GM21360 (cell line): ENCODE results near the gene ACSM2A.
"Not testable (repeated sequence)": the region's sequence is repeated elsewhere in the genome, so short reads cannot be mapped to it uniquely, and the experiment has no call there.

Source experiments
- ATAC-seq: cut with Tn5 transposase; IDR thresholded peaks from one replicate; pipeline ENCODE4 v1.9.1; 2021; ENCODE audit warnings: mild to moderate bottlenecking, moderate library complexity; ENCODE audit not compliant: unreplicated experiment

The ACSM2A gene

DNA sequence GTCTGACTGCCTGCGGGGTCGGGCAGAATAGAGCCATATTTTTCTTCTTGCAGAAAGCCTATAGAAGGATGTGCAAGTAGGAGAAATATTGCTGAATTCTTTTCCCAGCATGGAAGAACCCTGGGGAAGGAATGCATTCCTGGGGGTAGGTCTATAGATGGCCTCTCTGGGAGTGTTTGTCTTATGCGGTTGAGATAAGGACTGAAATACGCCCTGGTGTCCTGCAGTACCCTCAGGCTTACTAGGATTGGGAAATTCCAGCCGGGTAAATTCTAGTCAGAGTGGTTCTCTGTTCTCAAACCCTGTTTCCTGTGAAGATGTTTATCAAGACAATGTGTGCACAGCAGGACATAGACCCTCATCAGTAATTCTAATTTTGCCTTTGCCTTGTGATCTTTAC lies 2.3 kb downstream of the ACSM2A start:
- ATAC-seq = not testable (repeated sequence)

DNA sequence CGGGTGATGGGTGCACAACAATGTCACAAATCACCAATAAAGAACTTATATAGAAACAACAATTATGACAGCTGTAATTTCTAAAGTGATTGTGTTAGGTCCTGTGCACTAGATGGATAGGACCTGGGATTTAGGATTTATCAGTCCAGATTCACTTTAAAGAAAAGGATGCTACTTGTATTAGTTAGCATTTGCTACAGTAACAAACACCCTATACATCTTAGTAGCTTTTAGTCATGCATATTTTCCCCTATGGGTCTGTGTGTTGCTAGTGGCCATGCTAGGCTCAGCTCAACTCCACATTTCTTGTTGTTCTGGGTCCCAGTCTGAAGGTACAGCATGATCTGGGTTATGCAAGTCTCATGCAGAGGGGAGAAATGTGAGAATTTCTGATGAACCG lies 7.9 kb downstream of the ACSM2A start:
- not testable (repeated sequence) for ATAC-seq

DNA sequence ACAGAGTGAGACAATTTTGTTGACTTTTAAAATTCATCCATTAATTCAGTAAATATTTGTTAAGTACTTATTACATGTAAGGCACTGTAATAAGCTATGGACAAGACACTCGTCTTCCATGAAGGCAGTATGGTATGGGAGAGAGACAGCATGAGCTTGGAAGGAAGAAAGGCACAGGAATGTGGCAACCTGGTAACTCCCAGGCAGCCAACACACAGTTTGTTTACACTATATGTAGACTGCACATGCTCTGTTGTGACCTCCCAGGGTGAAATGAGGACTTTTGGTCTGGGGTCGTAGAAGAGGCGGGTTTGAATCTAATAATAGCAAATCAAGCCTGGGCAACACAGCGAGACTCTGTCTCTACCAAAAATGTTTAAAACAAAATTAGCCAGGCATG lies 9.0 kb downstream of the ACSM2A start:
- ATAC-seq = not testable (repeated sequence)

DNA sequence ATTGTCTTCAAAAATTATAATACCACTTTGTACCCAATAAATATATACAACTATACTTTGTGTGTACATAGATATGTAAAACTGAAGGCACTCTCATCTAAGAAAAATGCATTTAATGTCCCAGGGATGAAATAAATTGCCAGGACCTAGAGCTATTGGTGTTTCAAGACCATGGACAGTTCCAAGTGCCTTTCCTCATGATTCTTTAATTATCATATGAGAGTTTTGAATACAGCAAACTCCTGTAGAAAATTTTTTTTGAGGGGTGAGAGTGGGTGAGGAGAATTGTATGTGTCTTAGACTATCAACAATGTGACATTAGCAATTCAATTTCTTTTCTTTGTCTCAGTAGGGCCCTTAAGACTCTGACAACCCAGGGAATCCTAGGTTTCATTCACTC lies 17.6 kb downstream of the ACSM2A start:
- ATAC-seq = not testable (repeated sequence)

DNA sequence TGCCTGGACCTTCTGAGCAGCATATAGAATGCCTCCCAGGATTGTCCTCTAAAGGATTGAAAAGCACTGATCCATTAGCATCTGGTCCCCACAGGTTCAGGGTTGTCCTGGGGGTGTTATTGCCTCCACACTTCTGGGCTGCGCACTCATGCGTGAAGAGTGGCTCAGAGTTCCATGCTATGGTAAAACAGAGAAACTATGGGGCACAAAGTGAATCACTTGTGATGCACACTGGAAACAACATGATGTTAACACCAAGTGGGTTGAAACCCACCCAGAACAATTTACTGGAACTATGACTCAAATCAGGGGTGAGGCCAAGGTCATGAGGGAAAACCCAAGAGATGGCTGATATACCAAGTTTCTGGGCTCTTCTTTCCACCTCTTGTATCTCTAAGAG lies 18.6 kb downstream of the ACSM2A start:
- not testable (repeated sequence) for ATAC-seq

DNA sequence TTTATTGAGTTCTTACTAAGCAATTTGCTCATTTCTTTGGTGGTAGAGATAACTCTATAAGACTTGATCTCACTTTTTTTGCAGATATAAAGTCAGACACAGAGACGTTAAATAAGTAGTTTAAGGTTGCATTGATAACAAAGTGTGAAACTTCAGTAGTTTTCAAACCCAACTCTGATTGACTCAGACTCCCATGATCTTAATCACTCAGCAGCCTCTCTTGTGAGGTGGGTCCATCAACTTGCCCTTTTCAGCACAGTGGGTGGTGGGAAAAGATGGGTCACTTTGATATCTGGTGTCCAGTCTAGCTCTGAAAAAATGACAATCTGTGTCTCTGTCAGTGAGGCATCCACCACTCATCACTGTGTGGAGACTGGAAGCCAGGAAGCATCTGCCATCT lies 19.4 kb downstream of the ACSM2A start:
- ATAC-seq = not testable (repeated sequence)

DNA sequence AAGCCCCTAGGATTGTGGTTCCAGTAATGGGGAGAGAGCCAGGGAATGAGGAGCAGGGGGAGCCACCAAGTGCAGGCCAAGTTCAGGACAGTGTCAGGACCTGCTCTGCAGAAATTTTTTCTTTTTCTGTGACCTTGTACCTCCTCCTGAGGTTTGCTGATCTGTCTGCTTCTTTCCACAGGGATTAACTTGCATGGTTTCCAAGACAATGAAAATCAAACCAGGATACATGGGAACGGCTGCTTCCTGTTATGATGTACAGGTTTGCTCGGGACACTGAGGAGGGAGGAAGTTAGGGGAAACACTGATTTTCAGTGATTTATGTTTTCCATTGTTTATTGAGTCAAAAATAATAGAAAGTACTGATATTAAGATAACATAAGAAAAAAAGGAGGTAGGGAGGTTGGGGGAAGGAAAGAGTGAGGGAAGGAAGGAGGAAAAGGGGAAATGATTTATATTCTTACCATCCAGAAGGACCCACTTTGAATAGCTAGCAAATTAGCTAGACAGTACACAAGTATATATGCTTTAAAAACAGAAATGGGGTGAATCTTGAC lies 25.9 kb downstream of the ACSM2A start:
- not testable (repeated sequence) for ATAC-seq

DNA sequence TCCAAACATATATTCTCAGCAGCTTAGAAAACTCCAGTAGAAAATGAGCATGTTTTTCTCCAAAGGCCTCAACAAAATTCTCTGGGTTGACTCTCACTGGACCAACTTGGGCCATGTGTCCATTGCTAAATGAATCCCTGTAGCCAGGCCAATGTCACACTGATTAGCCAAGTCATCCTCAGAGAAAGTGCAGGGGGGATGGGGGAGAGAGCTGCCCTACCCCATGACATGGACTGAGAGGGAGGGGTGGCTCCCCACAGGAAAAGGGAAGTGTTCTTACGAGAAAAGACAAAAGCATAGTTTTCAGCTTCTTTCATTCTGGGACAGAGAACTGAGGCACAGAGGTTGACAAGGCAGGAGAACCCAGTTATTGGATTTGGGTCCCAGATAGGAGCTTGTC lies 32.7 kb downstream of the ACSM2A start:
- not testable (repeated sequence) for ATAC-seq

DNA sequence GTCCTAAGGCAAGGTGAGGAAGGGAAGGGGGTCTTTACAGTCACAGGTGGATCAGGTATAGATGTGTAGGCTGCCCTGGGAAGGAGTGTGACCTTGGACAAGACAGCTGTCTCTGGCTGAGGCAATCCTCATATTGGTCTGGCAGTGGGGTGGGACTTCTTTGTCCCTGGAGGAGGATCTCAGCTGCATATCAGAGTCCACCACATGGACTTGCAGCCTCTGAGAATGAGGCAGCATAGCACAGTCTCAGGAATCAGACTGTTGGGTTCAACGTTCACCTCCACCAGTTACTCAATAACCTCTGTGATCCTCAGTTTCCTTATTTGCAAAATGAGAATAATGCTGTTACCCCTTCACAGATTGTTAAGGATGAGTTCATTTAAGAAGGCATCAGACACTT lies 33.4 kb downstream of the ACSM2A start:
- no peak for ATAC-seq

DNA sequence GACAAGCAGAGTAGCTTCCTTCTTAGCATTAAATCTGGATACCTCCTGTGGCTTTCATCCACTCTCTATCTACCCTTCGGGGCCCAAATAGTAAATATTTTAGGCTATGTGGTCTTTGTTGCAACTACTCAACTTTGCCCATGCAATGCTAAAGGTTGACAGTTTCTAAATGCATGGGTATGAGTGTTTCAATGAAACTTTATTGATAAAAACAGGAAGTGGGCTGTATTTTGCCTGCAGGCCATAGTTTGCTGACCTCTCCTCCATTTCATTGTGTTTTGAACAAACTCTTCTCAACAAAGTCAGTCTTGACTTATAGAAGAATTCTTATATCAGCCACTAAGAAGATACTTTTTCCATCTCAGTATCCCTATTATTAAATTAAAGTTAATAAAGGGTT lies 34.1 kb downstream of the ACSM2A start:
- no peak for ATAC-seq

DNA sequence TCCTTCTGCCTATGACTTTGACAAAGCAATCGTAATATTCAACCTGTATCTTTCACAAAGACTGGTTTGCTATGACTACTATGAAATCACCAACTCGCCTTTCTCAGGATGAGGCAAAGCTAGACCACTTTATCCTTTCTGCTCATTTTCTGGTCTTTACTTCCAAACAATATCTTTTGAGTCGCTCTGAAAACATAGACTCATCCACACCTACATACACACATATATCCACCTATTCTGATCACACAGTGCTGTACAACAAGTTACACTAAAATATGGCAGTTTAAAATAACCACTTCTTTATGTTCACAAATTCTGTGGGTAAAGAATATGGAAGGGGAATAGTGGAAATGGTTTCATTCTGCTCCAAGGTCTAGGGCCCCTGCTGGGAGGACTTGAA lies 39.7 kb downstream of the ACSM2A start:
- not testable (repeated sequence) for ATAC-seq

DNA sequence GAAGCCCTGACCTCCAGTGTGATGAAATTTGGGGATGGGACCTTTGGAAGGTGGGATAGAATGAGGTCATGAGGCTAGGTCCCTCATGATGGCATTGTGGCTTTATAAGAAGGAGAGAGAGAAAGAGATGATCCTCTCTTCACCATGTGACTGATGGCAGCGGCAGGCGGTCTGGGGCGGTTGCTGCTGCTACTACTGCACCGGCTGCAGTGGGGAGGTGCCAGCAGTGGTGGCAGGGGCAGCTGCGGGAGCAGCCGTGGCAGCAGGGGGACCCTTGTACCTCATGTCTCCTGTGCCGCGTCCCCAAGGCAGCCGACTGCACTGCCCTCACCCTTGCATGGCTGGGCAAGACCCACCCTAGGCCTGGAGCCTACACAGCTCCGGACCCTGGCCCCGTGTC lies 40.1 kb downstream of the ACSM2A start:
- not testable (repeated sequence) for ATAC-seq

DNA sequence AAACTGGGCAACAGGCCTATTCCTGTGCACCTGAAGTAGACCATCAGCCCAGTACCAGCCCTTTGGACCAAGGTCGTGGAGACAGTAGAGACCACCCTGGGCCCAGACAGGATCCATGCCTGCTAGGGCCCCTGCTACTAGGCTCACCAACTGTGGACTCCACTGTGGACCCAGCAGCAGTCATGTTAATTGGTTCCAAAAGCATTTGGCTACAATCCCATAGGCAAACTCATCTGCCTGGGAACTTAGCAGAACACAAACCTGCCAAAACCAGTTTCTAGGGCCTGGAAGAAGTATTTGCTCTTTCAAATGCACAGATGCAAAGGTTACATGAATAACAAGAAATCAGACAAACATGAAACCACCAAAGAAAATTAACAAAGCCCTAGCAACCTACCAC lies 53.1 kb downstream of the ACSM2A start:
- no peak for ATAC-seq

DNA sequence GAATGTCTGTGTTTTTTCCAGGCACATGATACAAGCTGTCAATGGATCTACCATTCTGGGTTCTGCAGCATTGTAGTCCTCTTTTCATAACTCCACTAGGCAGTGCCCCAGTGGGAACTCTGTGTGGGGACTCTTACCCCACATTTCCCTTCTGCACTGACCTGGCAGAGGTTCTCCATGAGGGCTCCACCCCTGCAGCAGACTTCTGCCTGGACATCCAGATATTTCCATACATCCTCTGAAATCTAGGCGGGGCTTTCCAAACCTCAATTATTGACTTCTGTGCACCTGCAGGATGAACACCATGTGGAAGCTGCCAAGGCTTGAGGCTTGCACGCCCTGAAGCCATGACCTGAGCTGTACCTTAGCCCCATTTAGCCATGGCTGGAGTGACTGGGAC lies 56.0 kb downstream of the ACSM2A start:
- no peak for ATAC-seq

DNA sequence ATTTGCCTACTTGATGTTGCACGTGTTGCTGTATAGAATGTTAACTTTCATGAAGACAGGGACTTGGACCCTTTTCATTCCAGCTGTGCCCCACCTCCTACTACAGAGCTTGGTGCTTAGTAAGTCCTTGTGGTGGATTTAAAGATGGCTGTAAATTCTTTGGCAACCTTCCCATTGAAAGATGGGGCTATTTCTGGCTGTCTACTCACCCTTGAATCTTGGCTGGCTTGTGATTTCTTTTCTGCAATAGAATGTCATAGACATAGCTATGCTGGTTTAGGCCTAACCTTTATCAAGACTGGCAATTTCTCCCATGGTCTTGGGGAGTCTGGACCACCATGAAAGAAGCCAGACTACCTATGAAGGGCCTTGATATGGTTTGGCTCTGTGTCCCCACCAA lies 59.0 kb downstream of the ACSM2A start:
- ATAC-seq = no peak

DNA sequence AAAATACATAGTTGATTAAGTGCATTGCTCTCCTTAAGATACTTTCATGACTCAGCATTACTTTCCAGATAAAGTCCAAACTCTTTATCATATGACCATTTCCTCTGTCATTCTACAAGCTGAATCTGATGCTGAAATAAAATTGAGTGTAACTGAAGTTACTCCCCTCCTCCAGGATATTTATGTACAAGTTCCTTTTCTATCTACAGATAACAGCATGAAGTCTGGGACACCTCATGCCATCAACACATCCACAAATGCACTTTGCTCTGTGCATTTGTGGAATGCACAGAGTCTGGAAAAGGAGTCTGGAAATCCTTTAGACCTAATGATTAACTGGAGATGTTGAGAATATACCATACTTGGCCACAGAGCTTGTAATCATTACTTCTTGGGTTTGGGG lies 64.4 kb downstream of the ACSM2A start:
- ATAC-seq = no peak

DNA sequence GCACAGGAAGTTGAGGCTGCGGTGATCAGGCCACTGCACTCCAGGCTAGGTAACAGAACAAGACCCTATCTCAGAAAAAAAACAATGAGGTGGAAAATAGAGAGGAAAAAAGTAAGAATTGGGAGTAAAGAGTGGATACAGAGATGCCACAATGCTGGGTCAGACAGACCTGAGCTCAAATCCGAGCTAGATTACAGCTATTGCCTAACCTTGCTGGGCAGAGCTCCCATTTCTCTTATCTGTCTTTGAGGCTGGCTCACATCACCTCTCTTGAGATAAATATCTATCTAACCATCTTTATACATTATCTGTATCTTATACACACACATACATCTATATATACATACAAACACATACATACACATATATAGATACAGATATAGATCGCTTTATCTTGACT lies 65.8 kb downstream of the ACSM2A start:
- ATAC-seq = no peak

DNA sequence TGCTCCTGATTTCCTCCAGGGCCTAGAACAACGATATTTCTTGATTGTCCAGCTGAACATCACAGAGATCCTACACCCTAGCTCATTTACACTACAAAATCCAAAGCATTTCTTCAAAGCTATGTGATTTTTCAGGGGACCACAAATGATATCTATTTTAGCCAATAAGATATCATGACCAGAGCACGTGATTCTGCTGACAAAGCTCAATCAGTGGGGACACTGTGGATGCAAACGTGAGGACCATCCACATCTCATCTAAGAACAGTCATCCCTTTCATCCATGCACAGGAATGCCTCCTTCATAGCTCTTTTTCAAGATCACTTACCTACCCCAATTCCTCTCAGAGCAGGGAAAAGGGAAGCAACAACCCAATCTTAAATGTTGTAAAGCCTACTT lies 67.9 kb downstream of the ACSM2A start:
- no peak for ATAC-seq

DNA sequence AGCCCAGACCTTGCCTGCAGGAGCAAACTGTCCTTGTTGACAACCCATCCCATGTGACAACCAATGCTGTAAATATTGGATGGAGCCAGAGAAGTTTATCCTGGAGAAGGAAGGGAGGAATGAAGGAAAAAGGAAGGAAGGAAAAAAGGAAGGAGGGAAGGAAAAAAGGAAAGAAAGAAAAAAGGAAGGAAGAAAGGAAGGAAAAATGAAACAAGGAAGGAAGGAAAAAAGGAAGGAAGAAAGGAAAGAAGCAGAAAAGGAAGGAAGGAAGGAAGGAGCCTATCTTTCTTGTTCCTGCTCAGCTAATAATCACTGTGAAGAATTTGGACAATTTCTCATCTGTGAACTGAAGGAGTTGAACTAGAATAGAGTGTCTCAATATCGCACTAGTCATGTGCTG lies 68.8 kb downstream of the ACSM2A start:
- no peak for ATAC-seq

DNA sequence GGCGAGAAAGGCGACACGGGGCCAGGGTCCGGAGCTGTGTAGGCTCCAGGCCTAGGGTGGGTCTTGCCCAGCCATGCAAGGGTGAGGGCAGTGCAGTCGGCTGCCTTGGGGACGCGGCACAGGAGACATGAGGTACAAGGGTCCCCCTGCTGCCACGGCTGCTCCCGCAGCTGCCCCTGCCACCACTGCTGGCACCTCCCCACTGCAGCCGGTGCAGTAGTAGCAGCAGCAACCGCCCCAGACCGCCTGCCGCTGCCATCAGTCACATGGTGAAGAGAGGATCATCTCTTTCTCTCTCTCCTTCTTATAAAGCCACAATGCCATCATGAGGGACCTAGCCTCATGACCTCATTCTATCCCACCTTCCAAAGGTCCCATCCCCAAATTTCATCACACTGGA lies 80.5 kb downstream of the ACSM2A start:
- not testable (repeated sequence) for ATAC-seq

DNA sequence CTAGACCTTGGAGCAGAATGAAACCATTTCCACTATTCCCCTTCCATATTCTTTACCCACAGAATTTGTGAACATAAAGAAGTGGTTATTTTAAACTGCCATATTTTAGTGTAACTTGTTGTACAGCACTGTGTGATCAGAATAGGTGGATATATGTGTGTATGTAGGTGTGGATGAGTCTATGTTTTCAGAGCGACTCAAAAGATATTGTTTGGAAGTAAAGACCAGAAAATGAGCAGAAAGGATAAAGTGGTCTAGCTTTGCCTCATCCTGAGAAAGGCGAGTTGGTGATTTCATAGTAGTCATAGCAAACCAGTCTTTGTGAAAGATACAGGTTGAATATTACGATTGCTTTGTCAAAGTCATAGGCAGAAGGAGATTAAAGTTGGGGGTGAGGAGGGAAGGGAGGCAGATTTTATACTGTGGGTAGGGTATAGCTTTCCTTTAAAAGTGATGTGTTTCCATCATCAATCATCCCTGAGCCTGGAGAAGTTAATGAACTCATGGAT lies 81.0 kb downstream of the ACSM2A start:
- ATAC-seq = not testable (repeated sequence)

DNA sequence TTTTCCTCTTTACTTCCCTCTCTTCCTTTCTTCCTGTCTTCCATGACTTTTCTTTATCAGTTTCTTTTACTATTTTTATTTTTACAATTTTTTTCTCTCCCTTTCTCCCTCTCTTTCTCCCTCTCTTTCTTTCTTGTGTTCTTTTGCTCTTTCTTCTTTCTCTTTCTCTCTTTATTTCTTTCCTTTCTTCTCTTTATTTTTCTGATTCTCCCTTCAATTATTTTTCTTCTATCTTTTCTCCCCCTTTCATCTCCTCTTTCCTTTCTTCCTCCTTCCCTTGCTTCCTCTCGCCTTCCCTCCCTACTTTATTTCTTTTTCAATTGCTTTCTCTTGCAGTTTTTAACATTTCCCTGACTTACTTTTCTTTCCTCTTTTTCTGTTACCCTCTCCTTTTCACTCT lies 85.3 kb downstream of the ACSM2A start:
- ATAC-seq = not testable (repeated sequence)
